HTR-8/SVneo (cell line): ENCODE results near the gene CHKA.

ENCODE experiments used
- DNase-seq: peaks from one replicate; pipeline ENCODE4 v3.0.0; 2011; ENCODE audit warnings: low spot score, mixed read lengths; ENCODE audit not compliant: insufficient read length
- FAIRE-seq: peaks from 2 replicates; lab custom pipeline; 2011; peaks lifted over from hg19 to GRCh38; lab: Jason Lieb, UNC

The CHKA gene

GRCh38 chr11:68018730-68019190 is 102.4 kb downstream of the CHKA start:
- DNase-seq (no peak), FAIRE-seq (peak; percentile 78)

DNA sequence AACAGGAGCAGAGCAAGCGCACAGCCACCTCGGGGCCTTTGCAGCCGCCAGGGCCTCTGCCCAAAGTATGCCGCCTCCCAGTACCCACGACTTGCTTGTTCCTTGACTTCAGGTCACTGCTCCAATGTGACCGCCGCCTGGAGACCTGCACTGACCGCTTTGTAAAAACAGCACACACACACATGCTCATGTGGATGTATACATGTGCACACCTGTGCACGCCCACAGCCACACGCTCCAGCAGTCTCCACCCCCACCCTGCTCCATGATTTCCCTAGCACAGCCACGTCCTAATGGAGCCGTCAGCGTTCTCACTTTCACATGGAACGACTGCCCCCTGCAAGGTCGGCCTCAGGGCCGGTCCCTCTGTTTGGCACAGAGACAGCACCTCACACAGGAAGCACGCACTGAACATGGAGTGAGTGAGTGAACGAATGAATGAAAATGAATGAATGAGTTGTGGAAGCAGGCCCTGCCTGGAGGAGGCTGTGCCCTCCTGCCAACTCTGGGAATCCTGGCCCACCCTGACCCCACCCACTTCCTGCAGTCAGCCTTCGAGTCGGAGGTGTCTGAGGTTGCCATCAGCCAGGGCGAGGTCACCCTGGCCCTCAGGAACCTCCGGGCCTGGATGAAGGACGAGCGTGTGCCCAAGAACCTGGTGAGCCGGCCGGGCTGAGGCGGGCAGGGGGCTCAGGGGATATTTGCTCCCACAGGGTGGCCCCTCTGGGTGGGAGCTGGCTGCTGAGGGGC is 103.0 kb downstream of the CHKA start:
- DNase-seq (no peak), FAIRE-seq (peak; percentile 94)

DNA sequence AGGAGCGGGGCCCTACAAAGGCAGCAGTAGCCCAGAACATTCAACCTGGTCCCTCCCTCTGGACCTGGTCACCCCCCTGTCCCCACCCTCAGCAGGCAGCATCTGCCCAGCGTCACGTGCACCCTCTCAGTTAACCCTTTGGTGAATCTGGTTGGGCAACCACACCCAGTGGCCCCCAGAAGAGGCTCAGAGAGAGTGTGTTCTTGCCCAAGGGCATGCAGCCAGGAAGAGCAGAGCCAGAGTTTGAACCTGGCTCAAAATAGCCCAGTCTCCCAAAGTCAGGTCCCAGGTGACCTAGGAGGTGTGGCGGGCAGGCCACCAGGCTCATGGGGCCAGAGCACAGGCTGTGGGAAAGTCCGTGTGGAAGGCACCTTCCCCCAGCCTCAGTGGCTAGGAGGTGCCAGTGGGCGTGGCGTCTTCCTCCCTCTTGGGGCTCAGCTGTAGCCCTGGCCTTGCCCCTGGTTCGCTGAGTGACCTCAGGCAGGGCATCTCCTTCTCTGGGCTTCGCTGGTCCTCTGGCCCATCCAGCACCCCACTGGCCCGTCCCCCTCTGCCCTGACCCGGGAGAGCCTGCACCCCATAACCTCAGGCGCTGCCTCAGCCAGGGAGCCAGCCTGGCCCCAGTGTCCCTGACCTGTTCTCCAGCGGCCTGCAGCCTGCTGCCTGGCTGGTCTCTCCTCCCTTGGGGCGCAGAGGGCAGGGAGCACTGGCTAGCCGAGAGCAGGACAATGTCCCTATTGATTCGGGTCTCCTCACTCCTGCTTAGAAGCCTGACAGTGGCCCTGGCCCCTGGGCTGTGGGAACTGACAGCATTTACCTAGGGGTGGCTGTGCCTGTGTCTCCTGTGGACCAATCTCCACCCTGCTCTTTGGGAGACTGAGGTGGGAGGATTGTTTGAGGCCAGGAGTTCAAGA is 104.0 kb downstream of the CHKA start:
- FAIRE-seq (peak; percentile 90), DNase-seq (no peak)

DNA sequence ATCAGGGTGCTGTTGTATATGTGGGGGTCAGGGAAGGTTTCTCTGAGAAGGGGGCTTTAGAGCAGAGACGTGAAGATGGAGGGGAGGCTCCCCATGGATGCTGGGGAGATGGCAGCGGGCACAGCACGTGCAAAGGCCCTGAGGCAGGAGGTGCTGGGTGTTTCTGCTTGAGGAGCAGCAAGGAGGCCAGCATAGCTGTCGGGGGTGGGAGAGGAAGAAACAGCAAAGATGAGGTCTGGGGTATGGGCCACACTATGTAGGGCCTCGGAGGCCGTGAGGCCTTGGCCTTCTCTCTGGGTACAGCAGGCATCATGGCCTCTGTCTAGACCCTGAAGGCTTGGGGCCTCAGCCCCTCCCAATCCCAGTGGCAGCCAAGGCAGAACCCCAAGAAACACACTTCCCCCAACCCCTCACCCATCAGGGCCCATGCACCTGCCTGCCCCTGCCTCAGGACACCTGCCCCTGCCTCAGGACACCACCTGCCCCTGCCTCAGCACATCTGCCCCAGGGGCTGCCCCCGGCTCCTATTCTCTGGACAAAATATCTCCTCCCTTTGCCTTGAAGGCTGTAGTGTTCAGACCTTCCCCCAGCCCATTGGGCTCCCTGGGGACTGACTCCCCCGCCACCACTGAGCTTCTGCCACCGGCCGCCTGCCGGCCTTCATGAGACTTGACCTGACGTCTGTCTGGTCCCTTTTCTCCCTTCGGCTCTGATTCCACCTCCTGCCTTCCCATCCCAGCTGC is 104.9 kb downstream of the CHKA start:
- FAIRE-seq = peak; percentile 81

DNA sequence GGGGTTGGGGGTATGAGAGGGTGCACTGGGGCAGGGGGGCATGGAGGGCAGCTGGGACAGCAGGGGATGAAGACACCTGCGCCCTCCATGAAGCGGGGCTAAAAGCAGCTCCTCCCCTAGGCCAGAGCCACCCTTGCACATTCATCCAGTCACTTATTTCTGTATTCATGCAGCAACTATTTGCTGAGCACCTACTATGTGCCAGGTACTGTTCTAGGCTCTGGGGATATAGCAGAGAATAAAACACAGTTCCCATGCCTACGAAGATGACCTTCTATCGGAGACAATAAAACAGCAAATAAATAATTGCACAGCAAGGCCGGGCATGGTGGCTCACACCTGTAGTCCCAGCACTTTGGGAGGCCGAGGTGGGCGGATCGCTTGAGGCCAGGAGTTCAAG is 105.7 kb downstream of the CHKA start:
- FAIRE-seq (no peak), DNase-seq (no peak)

More for the DNA sequence above, 104.9 kb downstream of the CHKA start:
- DNase-seq = no peak

DNA sequence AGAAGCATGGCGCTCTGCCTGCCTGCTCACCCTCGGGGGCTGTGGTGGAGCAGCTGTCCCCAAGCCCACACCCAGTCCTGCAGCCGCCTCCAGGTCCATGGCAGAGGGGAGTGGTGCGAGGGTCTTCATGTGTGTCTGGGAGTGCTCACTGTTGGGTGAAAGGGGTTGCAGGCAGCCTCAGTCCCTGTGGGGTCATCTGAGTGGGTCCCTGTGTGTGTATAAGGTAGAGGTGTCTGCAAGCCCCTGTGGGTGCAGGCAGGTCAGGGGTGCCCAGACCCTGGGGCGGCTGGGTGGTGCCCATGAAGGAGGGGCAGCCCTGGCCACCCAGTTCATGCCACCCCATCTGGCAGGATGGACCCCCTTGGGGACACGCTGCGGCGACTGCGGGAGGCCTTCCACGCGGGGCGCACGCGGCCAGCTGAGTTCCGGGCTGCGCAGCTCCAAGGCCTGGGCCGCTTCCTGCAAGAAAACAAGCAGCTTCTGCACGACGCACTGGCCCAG is 106.2 kb downstream of the CHKA start:
- FAIRE-seq = no peak

GRCh38 chr11:68014157-68014946 is 106.8 kb downstream of the CHKA start:
- FAIRE-seq = peak; percentile 99
- peak; percentile 88 for DNase-seq

More for the DNA sequence above, 106.2 kb downstream of the CHKA start:
- DNase-seq = no peak

DNA sequence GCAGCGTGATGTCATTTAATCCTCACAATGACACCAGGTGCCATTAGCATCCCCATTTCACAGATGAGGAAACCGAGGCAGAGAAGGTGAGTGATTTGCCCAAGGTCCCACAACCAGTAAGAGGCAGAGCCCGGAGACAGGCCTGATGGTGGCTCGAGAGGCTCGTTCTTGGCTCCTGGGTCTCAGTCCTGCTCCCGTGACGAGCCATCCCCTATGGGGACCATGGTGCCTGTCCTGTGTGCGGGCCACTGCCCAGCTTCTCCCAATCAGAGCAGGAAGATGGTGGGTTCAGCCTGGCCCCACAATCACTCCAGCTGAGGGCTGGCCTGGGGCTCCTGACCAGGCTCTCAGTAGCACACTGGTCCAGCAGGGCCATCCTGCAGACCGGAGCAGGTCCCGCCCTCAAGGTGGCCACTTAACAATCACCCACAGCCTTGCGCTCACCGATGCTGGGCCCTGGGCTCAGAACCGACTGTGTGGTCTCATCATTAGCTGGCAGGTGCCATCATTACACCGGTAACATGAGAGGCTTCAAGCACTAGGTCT is 107.5 kb downstream of the CHKA start:
- FAIRE-seq (no peak), DNase-seq (no peak)

GRCh38 chr11:68012843-68013610 is 108.2 kb downstream of the CHKA start:
- FAIRE-seq (peak; percentile 100), DNase-seq (peak; percentile 97)

DNA sequence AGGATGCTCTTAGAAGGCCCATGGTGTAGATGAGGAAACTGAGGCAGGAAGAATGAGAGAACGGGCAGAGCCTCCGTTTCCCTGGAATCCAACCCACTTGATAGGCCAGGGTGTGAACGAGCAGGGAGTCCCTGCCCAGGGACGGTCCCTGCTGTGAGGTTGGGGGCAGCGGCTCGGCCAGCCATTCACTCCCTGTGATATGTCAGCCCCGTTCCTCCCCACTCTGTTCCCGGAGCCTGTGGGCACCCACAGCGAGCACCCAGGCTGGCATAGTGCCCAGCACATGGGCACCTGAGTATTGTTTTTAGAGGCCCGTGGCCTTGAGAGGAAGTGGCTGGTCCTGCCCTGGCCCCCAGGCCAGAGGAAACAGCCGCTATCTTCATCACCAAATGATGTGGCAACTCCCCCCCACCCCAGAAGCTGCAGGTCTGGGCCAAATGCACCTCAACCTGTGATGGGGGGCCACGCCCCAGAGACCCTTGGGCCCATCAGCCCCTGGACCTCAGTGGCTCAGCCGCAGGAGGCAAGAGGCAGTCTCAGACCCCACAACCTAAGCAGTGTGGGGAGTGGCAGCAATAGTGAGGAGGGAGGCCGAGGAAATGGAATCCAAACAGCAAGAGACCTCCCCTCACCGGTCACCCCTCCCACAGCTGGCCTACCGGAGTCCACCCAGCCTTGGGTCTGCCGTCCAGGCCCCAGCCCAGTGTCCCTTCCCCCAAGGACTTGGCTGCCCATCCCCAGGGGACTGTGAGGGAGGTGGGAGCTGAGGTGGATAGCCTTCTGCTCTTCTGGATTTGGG is 108.9 kb downstream of the CHKA start:
- FAIRE-seq (peak; percentile 65), DNase-seq (no peak)

GRCh38 chr11:68011051-68011943 is 109.9 kb downstream of the CHKA start:
- DNase-seq (no peak), FAIRE-seq (no peak)

DNA sequence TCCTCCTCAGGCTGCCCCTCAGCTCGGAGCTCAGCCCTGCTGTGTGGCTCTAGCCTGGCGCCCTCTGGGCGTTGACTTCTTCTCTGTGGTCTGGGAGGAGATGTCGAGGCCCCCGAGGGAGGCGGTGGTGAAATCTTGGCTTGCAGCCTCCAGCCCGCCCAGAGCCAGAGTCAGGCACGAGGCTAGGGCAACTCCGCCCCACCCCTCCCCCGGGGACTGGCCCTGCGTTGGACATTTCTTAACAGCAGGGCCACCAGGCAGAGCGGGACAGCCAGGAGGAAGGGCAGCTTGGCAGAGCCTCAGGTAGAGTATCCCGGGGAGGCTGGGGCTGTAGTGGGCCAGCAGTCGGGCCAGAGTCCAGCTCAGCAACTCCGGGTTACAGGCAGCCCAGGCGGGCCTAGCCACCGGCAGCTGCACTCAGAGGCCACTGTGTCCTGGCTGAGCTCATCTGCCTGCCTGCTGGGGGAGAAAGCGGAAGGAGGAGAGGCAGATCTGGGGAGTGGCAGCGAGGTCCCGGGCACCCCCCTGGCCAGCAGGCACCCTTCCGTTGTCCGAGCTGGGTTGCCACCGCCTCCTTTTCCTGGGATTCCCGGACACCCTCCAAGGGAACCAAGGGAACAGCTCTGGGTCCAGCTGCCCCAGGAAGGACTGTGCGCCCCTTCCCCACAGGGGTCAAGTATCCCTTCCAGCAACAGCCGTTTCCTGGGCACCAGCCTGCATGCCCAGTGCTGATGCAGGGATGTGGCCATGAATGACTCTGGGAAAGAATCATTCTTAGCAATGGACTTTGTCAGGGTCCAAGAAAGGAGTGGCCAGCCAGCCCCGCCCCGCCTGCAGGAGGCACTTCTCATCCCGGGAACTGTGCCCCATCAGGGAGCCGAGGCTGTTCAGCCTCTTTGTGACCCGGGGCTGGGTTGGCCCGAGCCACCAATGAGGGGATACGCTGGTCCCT is 110.8 kb downstream of the CHKA start, which contains the start of gene ALDH3B1:
Gene ALDH3B1, plus strand, starts transcription at position 238 of the 952 bp plus-strand sequence. CDS start 4,971 bp downstream, outside the sequence.
- FAIRE-seq = peak; percentile 98
- peak; percentile 90 for DNase-seq

DNA sequence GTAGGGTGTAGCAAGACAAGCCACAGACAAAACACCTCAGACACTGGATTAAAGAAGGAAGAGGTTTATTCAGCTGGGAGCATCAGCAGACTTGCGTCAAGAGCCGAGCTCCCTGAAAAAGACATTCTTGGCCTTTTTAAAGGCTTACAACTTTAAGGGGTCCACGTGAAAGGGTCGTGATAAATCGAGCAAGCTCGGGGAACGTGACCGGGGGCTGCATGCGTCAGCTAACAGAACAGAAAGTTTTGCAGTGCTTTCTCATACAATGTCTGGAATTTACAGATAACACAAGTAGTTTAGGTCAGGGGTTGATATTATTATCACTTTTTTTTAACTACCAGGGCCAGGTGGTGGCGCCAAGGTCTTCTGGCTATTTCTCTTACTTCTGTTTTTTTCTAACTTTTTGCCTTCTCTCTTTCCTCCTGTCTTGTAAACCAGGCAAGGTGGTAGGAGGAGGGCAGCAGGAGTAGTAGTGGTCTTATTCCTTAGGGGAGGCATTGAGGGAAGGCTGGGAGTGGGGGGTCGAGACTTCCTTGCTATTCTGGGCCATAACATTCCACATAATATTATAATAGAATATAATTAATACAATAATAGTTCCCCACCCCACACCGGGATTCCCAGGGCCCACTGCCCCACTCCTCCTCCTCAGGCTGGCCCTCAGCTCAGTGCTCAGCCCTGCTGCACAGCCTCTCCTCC is 111.6 kb downstream of the CHKA start:
- DNase-seq (no peak), FAIRE-seq (peak; percentile 4)

DNA sequence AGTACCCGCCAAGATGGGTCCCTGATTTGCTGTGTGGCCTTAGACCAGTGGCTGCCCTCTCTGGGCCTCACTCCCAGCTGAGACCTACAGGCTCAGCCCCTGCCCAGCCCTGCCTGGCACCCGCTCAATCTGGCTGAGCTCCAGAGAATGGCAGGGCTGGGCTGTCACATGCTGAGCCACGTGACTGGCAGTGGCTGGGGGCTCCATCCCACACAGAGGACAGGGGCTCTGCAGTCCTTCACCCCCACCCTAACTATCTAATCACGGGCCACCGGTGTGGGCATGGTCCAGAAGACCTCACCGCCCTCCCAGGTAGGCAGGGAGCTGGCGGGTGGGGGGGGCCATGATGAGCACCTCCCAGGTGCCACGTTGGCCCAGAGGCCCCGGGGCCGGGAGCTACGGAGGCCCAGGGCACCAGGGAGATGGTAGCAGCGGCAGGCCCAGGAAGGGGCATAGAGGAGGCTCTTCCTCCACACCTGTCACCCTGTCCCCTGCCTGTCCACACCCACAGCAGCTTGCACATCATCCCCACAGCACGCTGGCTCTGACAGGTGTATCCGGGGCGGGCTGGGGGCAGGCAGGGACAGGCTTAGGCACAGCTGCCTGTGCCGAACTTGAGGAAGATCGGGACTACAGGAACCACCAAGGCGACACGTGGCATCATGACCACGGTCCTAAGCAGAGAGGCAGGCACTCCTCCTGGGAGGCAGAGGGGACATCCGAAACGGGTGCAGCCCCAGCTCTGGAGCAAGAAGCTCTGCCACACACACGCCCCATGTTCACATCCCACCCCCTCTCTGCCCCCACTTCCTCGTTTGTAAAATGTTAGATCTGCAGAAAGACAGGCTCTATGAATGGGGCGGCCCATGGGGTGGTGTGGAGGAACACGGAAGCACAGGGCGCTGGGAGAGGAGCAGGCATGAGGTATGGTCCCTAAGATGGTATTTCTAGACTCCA is 112.5 kb downstream of the CHKA start:
- DNase-seq (no peak), FAIRE-seq (peak; percentile 89)
